B cell (primary cell): Measurements from ENCODE around the gene NAA15. TPM values are rescaled to one million over a fixed set of nuclear protein-coding genes. Genes with fewer than 3 reads are reported as not detected.

ENCODE experiments used
- ATAC-seq: fragments of 200-7000 bp; cut with Tn5 transposase; one replicate; pipeline ENCODE4 v1.10.0; 2021; ENCODE audit warnings: low read depth, mild to moderate bottlenecking, moderate number of reproducible peaks, moderate library complexity
- CTCF ChIA-PET: fragments of 350-600 bp; sonication (Branson Sonifier 250); formaldehyde crosslinking; loops from one replicate; lab custom pipeline; 2021; ENCODE audit warnings: antibody characterized with exemption, inconsistent platforms; lab: Charles Lee
- POLR2A ChIA-PET: fragments of 350-600 bp; sonication (Branson Sonifier 250); formaldehyde crosslinking; loops from one replicate; lab custom pipeline; 2021; ENCODE audit warnings: antibody characterized with exemption; lab: Charles Lee
- DNase-seq: peaks from one replicate; pipeline ENCODE4 v3.0.0; 2013
- H2AFZ ChIP-seq: 2 replicates; pipeline ENCODE4 v1.6.1; 2012; ENCODE audit warnings: mild to moderate bottlenecking, low read depth, low read length; ENCODE audit not compliant: insufficient read depth, poor library complexity, severe bottlenecking
- H3K27ac ChIP-seq, 2 donors: 1 replicate in 1 of 2; 2 replicates in 1 of 2; pipeline ENCODE4 v1.5.1; 2012 to 2013; ENCODE audit warnings: low read length in 2 of 2, mild to moderate bottlenecking in 2 of 2, moderate library complexity in 1 of 2
- H3K27me3 ChIP-seq, 4 experiments: fragments of 200-600 bp in 1 of 4; sonication (generic) in 1 of 4; replicated peaks in 1 of 4; 1 replicate in 2 of 4; 2 replicates in 2 of 4; pipeline versions ENCODE4 v1.6.1 to v1.7.0; 2013 to 2016; ENCODE audit warnings: low read length in 3 of 4, mild to moderate bottlenecking in 2 of 4, mixed read lengths in 1 of 4, moderate library complexity in 1 of 4; ENCODE audit not compliant: insufficient read depth in 4 of 4, control insufficient read depth in 3 of 4; ENCODE audit errors: control extremely low read depth in 1 of 4
- H3K36me3 ChIP-seq, 2 experiments: replicated peaks in 1 of 2; 1 replicate in 1 of 2; 2 replicates in 1 of 2; pipeline versions ENCODE4 v1.6.1 to v1.7.1; 2013; ENCODE audit warnings: low read length in 1 of 2; ENCODE audit not compliant: insufficient read depth in 2 of 2, control insufficient read depth in 1 of 2; ENCODE audit errors: control extremely low read depth in 1 of 2, extremely low read depth in 1 of 2
- H3K4me1 ChIP-seq, 2 donors: fragments of 200-600 bp in 1 of 2; sonication (generic) in 1 of 2; 1 replicate in 1 of 2; 2 replicates in 1 of 2; pipeline versions ENCODE4 v1.5.1 to v1.6.1; 2013 to 2017; ENCODE audit warnings: low read length in 2 of 2; ENCODE audit not compliant: control insufficient read depth in 2 of 2, insufficient read depth in 2 of 2
- H3K4me2 ChIP-seq: replicated peaks from 2 replicates; pipeline ENCODE3; 2012; ENCODE audit warnings: mild to moderate bottlenecking, low read depth, low read length; ENCODE audit not compliant: poor library complexity, severe bottlenecking
- H3K4me3 ChIP-seq, 5 experiments: fragments of 200-600 bp in 1 of 5; sonication (generic) in 1 of 5; 1 replicate in 3 of 5; 2 replicates in 2 of 5; pipeline versions ENCODE4 v1.5.1 to v1.7.0; 2011 to 2016; ENCODE audit warnings: low read length in 4 of 5, mild to moderate bottlenecking in 4 of 5, low read depth in 2 of 5, control low read depth in 1 of 5, moderate library complexity in 1 of 5; ENCODE audit not compliant: insufficient read depth in 1 of 5; ENCODE audit errors: control extremely low read depth in 1 of 5, extremely low read depth in 1 of 5
- H3K79me2 ChIP-seq: fragments of 200-600 bp; sonication (generic); one replicate; pipeline ENCODE4 v1.6.0; 2016; ENCODE audit warnings: low read length; ENCODE audit not compliant: control insufficient read depth, insufficient read depth
- H3K9ac ChIP-seq: fragments of 200-600 bp; sonication (generic); 2 replicates; pipeline ENCODE4 v1.6.1; 2017; ENCODE audit warnings: mild to moderate bottlenecking, low read length, moderate library complexity
- H3K9me3 ChIP-seq, 3 donors: one replicate each; pipeline versions ENCODE4 v1.6.1 to v1.7.1; 2013; ENCODE audit warnings: low read length in 2 of 3; ENCODE audit not compliant: control insufficient read depth in 2 of 3, insufficient read depth in 1 of 3; ENCODE audit errors: control extremely low read depth in 1 of 3
- H4K20me1 ChIP-seq: 2 replicates; pipeline ENCODE4 v1.6.0; 2012; ENCODE audit warnings: mild to moderate bottlenecking, low read length; ENCODE audit not compliant: insufficient read depth, control insufficient read depth, poor library complexity, severe bottlenecking
- H3K27ac Mint-ChIP-seq: one replicate; pipeline ENCODE4 v1.8.0; 2021; ENCODE audit warnings: mixed read lengths
- H3K27me3 Mint-ChIP-seq: one replicate; pipeline ENCODE4 v1.8.0; 2021; ENCODE audit warnings: mixed read lengths
- H3K4me1 Mint-ChIP-seq: one replicate; pipeline ENCODE4 v1.8.0; 2021; ENCODE audit warnings: mixed read lengths
- H3K4me3 Mint-ChIP-seq: one replicate; pipeline ENCODE4 v1.8.0; 2021; ENCODE audit warnings: mixed read lengths
- H3K9me3 Mint-ChIP-seq: one replicate; pipeline ENCODE4 v1.8.0; 2022; ENCODE audit warnings: mixed read lengths; ENCODE audit not compliant: insufficient read depth
- CTCF ChIP-seq: fragments of 200-600 bp; IDR thresholded peaks from one replicate; pipeline ENCODE4 v1.8.0; 2022; ENCODE audit warnings: antibody characterized with exemption, mild to moderate bottlenecking
- EZH2 ChIP-seq: IDR thresholded peaks from 2 replicates; pipeline ENCODE4 v1.6.1; 2012; ENCODE audit warnings: borderline replicate concordance, low read depth, mild to moderate bottlenecking, moderate library complexity, low read length; ENCODE audit not compliant: insufficient read depth, poor library complexity, severe bottlenecking
- WGBS: methylation state at CpG from one replicate; pipeline ENCODE4 v1.1.5; 2013; ENCODE audit warnings: missing lambda C conversion rate; ENCODE audit not compliant: insufficient coverage; 5-methylcytosine and 5-hydroxymethylcytosine counted together
- intact Hi-C: fragments of 100-400 bp; cut with micrococcal nuclease; formaldehyde crosslinking; loops from one replicate; pipeline ENCODE4 v1.10.0; 2022
- polyA plus RNA-seq: library from polyadenylated mRNA; depleted of rRNA; stranded (reverse); fragments of >200 nt; gene quantifications from 2 replicates; pipeline ENCODE4 v1.2.3, GENCODE V29; 2012
- total RNA-seq, 2 donors: library from RNA; stranded (reverse); fragments of 120-200 nt in 1 of 2; gene quantifications; 1 replicate in 1 of 2; 2 replicates in 1 of 2; pipeline versions ENCODE4 v1.2.3 to v1.2.4, GENCODE V29; 2013 to 2022

NAA15 gene
- total and polyA plus RNA-seq, 2 donors (not counting 1 experiment from before 2014, with no cell fraction given), result 10.0 to 56.7 TPM

GRCh38 chr4:139361301-139361700 is 60.0 kb downstream of the NAA15 start:
- POLR2A ChIA-PET, result no interaction called here
- H3K27me3 ChIP-seq, result no peaks in the 10 kb centered on the region
- no peaks in the 10 kb centered on the region for H3K4me1 Mint-ChIP-seq
- no peaks in the 10 kb centered on the region for H3K9me3 ChIP-seq
- peaks cover 5% of the 10 kb centered on the region for H3K79me2 ChIP-seq
- no peaks in the 10 kb centered on the region for H3K9me3 Mint-ChIP-seq
- no peak overlapping the region for H3K9ac ChIP-seq
- no peak for ATAC-seq
- CTCF ChIA-PET, result interaction anchor here (0.8 kb wide), 1 partner anchor 65 kb away, joined by 3 read pairs; no protein-coding TSS in a partner anchor
- H3K4me2 ChIP-seq, result no peak overlapping the region
- no peaks in the 10 kb centered on the region for H3K4me1 ChIP-seq
- no peak overlapping the region for H2AFZ ChIP-seq
- no CpG with 5 or more reads among the region's 1 CpG for WGBS
- H3K27me3 Mint-ChIP-seq, result no peaks in the 10 kb centered on the region
- TF ChIP-seq EZH2, result no peak
- TF ChIP-seq CTCF, result no peak
- no peaks in the 10 kb centered on the region for H4K20me1 ChIP-seq
- no peak overlapping the region for H3K27ac ChIP-seq
- H3K36me3 ChIP-seq, result peaks cover 6 to 61% of the 10 kb centered on the region in 2 experiments
- DNase-seq, result no peak
- H3K27ac Mint-ChIP-seq, result no peak overlapping the region
- H3K4me3 ChIP-seq, result no peak overlapping the region
- no peak overlapping the region for H3K4me3 Mint-ChIP-seq
- intact Hi-C loops, result no loop called here

GRCh38 chr4:139367421-139368090 is 66.3 kb downstream of the NAA15 start:
- Histone ChIP-seq H3K79me2 (peaks cover 5% of the 10 kb centered on the region), H4K20me1 (no peaks in the 10 kb centered on the region), H3K4me3 (no peak overlapping the region), H3K9me3 (no peaks in the 10 kb centered on the region), H2AFZ (no peak overlapping the region), H3K27me3 (no peaks in the 10 kb centered on the region), H3K4me1 (no peaks in the 10 kb centered on the region), H3K4me2 (no peak overlapping the region), H3K36me3 (peaks cover 1 to 65% of the 10 kb centered on the region in 2 experiments), H3K9ac (no peak overlapping the region), H3K27ac (no peak overlapping the region)
- CTCF ChIA-PET, result no interaction called here
- Mint-ChIP-seq H3K4me3 (no peak overlapping the region), H3K27ac (no peak overlapping the region), H3K9me3 (no peaks in the 10 kb centered on the region), H3K4me1 (no peaks in the 10 kb centered on the region), H3K27me3 (no peaks in the 10 kb centered on the region)
- TF ChIP-seq CTCF, result no peak
- TF ChIP-seq EZH2, result no peak
- no peak for DNase-seq
- no peak for ATAC-seq
- WGBS, result no CpG with 5 or more reads among the region's 1 CpG
- intact Hi-C loops, result no loop called here
- POLR2A ChIA-PET, result no interaction called here
